ENCODE data around the gene NME1. TPM values are rescaled to one million over a fixed set of nuclear protein-coding genes. Genes with fewer than 3 reads are reported as not detected.

Gene NME1
- total and polyA plus RNA-seq, 9 of the 15 experiments (the other 6 are each of a cell fraction or from before 2014, with no cell fraction given): 449 to 1,588 (median 604) TPM

- TF ChIP-seq, protein P1, sequence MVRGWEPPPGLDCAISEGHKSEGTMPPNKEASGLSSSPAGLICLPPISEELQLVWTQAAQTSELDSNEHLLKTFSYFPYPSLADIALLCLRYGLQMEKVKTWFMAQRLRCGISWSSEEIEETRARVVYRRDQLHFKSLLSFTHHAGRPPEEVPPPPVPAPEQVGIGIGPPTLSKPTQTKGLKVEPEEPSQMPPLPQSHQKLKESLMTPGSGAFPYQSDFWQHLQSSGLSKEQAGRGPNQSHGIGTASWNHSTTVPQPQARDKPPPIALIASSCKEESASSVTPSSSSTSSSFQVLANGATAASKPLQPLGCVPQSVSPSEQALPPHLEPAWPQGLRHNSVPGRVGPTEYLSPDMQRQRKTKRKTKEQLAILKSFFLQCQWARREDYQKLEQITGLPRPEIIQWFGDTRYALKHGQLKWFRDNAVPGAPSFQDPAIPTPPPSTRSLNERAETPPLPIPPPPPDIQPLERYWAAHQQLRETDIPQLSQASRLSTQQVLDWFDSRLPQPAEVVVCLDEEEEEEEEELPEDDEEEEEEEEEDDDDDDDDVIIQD (CRISPR knock-in tag; IDR thresholded peaks at IDR 0.05): no peak
- TF ChIP-seq ZNF311 (CRISPR knock-in tag; IDR thresholded peaks at IDR 0.05) (0 out of 2 replicates have a peak, but pooled peaks have one; percentile 34), PKNOX1 (IDR thresholded peaks at IDR 0.05) (peak; percentile 84), JUN (IDR thresholded peaks at IDR 0.05; ENCODE audit: borderline replicate concordance, low read depth, low read length) (peak; percentile 93; the same call in 1 of the 2 replicates), JUN (CRISPR knock-in tag; IDR thresholded peaks at IDR 0.05; ENCODE audit: borderline replicate concordance) (no peak; the same call in 1 of the 2 replicates), NR3C1 (CRISPR knock-in tag; IDR thresholded peaks at IDR 0.05) (no peak), ADNP (tag; IDR thresholded peaks at IDR 0.05) (no peak), PTBP1 (IDR thresholded peaks at IDR 0.05; ENCODE audit: low read depth, low read length) (no peak), RBM22 (IDR thresholded peaks at IDR 0.05; ENCODE audit: low read depth, low read length, poor library complexity, severe bottlenecking) (no peak), BCL6 (CRISPR knock-in tag; IDR thresholded peaks at IDR 0.05) (no peak), C11orf30 (IDR thresholded peaks at IDR 0.05; ENCODE audit: low read depth) (peak; percentile 89), NBN (IDR thresholded peaks at IDR 0.05; ENCODE audit: low read depth) (peak; percentile 84), ATF1 (CRISPR knock-in tag; IDR thresholded peaks at IDR 0.05) (no peak), ATF1 (tag; IDR thresholded peaks at IDR 0.05) (peak; percentile 80), ZNF586 (CRISPR knock-in tag; conservative IDR thresholded peaks at IDR 0.05) (no peak), CEBPZ (IDR thresholded peaks at IDR 0.05; ENCODE audit: borderline replicate concordance, low read depth, low read length) (no peak), ZBTB9 (CRISPR knock-in tag; IDR thresholded peaks at IDR 0.05) (0 out of 2 replicates have a peak, but pooled peaks have one; percentile 42), ZNF41 (CRISPR knock-in tag; conservative IDR thresholded peaks at IDR 0.05) (peak; percentile 58; the same call in 1 of the 2 replicates), SUPT5H (IDR thresholded peaks at IDR 0.05) (peak; percentile 98), RUNX1 (IDR thresholded peaks at IDR 0.05; ENCODE audit: low read depth) (no peak), MAFK (IDR thresholded peaks at IDR 0.05; ENCODE audit: low read length) (peak; percentile 26; the same call in 1 of the 2 replicates), TSC22D4 (tag; IDR thresholded peaks at IDR 0.05) (no peak), THRAP3 (IDR thresholded peaks at IDR 0.05; ENCODE audit: borderline replicate concordance) (0 out of 2 replicates have a peak, but pooled peaks have one; percentile 0)
Measured at GRCh38 chr17:51121620-51122472, 31.5 kb upstream of the NME1 start (continued).

Data from K562 (cell line).